ACC112 (cell line): ENCODE results near the gene FAM180B.
"Not testable (repeated sequence)": the region's sequence is repeated elsewhere in the genome, so short reads cannot be mapped to it uniquely, and the experiment has no call there.

ENCODE experiments used
- H2AFZ ChIP-seq: fragments of 200-600 bp; sonication (generic); one replicate; pipeline ENCODE4 v1.6.0; 2017; ENCODE audit warnings: antibody characterized with exemption, low read length; ENCODE audit not compliant: unreplicated experiment
- H3K27ac ChIP-seq: fragments of 200-600 bp; sonication (generic); 2 replicates; pipeline ENCODE4 v1.5.1; 2014; ENCODE audit warnings: low read depth, mild to moderate bottlenecking, antibody characterized with exemption, low read length, moderate library complexity
- H3K27me3 ChIP-seq: fragments of 200-600 bp; sonication (generic); 2 replicates; pipeline ENCODE4 v1.6.1; 2014; ENCODE audit warnings: mild to moderate bottlenecking, antibody characterized with exemption, low read length, moderate library complexity, mixed read lengths; ENCODE audit not compliant: insufficient read depth
- H3K36me3 ChIP-seq: fragments of 200-600 bp; sonication (generic); 2 replicates; pipeline ENCODE4 v1.6.1; 2016; ENCODE audit warnings: mild to moderate bottlenecking, antibody characterized with exemption, low read length, moderate library complexity, mixed read lengths; ENCODE audit not compliant: insufficient read depth
- H3K4me1 ChIP-seq: fragments of 200-600 bp; sonication (generic); one replicate; pipeline ENCODE4 v1.6.1; 2016; ENCODE audit warnings: low read length, mixed read lengths; ENCODE audit not compliant: insufficient read depth, unreplicated experiment, control insufficient read depth
- H3K4me3 ChIP-seq: fragments of 200-600 bp; sonication (generic); 2 replicates; pipeline ENCODE4 v1.5.1; 2014; ENCODE audit warnings: mild to moderate bottlenecking, low read depth, low read length
- H3K79me2 ChIP-seq: fragments of 200-600 bp; sonication (generic); one replicate; pipeline ENCODE4 v1.6.0; 2016; ENCODE audit warnings: low read length; ENCODE audit not compliant: control insufficient read depth, unreplicated experiment, insufficient read depth

Gene FAM180B

GRCh38 chr11:47586098-47586855 is at the start of gene FAM180B:
FAM180B (plus strand) TSS chr11:47586678; CDS start chr11:47586769, 91 bp downstream.
- Histone ChIP-seq H3K4me3 (no peak within 1 kb of the TSS), H3K79me2 (peaks cover 6% of the 10 kb centered on the region), H3K27me3 (no peaks in the 10 kb centered on the region), H3K36me3 (peaks cover 7% of the 10 kb centered on the region; the same call in 1 of the 2 replicates), H2AFZ (no peak within 1 kb of the TSS), H3K4me1 (no peaks in the 10 kb centered on the region), H3K27ac (no peak within 1 kb of the TSS)

DNA sequence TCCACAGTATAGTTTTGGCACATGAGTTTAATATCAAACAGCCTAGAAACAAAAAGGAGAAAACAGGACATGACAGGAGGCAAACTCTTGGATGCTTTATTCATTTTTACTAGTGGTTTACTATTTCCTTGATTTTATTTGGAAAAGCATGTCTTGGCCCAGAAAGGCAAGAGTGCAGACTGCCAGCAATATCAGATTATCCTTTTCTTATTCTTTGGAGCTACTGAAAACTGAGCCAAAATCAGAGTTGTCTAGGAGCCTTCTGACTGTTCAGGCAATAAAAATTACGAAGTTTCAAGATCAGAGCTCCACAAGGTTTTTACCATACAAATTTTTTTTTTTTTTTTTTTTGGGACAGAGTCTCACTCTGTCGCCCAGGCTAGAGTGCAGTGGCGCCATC is 49.6 kb upstream of the FAM180B start:
- Histone ChIP-seq H3K27ac (no peak overlapping the region), H3K4me3 (no peak overlapping the region), H3K27me3 (no peaks in the 10 kb centered on the region), H3K79me2 (peaks cover 87% of the 10 kb centered on the region), H3K4me1 (peaks cover 55% of the 10 kb centered on the region), H2AFZ (no peak overlapping the region), H3K36me3 (no peaks in the 10 kb centered on the region)

DNA sequence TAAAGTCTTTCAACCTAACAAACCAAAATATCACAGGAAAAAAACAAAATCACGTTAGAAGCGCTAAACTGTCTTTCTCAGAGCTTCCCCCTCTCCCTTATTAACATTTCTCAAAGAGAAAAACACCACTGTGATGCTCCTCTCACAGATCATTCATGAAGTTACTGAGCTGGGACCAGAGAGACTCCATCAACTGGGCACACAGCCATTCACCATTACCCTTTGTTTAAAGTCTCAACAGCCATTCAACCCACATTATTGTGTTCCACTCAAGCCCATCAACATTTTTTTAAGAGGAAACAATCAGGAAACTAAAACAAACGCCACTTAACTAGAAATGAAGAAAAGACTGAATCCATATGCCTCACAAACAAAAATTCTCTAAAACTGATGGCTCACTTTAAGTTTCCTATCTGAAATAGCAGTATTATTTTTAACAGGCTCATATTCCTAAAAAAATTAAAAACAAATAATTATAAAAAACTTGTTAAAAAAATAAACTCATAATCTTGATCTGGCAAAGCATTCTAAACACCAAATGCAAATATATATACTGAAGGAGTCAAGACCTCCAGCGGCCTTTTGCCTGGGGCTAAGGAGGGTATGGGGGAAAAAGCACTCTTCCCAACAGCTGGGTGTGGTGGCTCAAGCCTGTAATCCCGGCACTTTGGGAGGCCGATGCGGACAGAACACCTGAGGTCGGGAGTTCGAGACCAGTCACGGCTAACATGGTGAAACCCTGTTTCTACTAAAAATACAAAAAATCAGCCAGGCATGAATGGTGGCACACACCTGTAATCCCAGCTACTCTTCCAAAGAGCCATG is 47.5 kb upstream of the FAM180B start:
- Histone ChIP-seq H3K27ac (peak overlapping the region; percentile 52), H3K4me1 (peaks cover 40% of the 10 kb centered on the region)

DNA sequence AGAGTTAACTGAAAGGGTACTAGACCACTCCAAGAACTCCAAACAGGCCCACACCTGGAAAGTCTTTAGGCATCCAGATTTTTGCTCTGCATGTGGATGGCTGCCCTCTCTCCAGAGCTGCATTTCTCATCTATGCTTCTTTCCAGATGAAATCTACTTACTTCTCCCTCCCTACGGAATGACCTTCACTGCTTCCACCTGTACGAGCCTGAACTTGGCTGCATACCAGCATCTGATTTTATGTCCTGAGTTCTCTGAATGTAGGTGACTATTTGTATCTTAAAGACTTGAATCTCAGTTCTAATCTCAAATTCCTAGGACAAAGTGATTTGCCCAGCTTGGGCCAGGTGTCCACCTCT is 46.8 kb upstream of the FAM180B start:
- H3K79me2 ChIP-seq, result peaks cover 88% of the 10 kb centered on the region
- H2AFZ ChIP-seq, result no peak overlapping the region
- H3K4me3 ChIP-seq, result peak overlapping the region; percentile 51
- H3K36me3 ChIP-seq, result no peaks in the 10 kb centered on the region
- peaks cover 36% of the 10 kb centered on the region for H3K4me1 ChIP-seq
- H3K27me3 ChIP-seq, result no peaks in the 10 kb centered on the region
- H3K27ac ChIP-seq, result peak overlapping the region; percentile 52

More for the DNA sequence above, 47.5 kb upstream of the FAM180B start:
- Histone ChIP-seq H2AFZ (no peak overlapping the region), H3K79me2 (peaks cover 88% of the 10 kb centered on the region), H3K36me3 (no peaks in the 10 kb centered on the region), H3K4me3 (0 out of 2 replicates have a peak overlapping the region, but pooled peaks have one; percentile 51), H3K27me3 (no peaks in the 10 kb centered on the region)

GRCh38 chr11:47541070-47541469 is 45.4 kb upstream of the FAM180B start:
- H3K27ac ChIP-seq, result peak overlapping the region; percentile 56; the same call in 1 of the 2 replicates
- no peak overlapping the region for H3K4me3 ChIP-seq
- H3K4me1 ChIP-seq, result peaks cover 32% of the 10 kb centered on the region
- no peak overlapping the region for H2AFZ ChIP-seq
- H3K79me2 ChIP-seq, result peaks cover 86% of the 10 kb centered on the region
- H3K36me3 ChIP-seq, result no peaks in the 10 kb centered on the region
- no peaks in the 10 kb centered on the region for H3K27me3 ChIP-seq

GRCh38 chr11:47545298-47545697 is 41.2 kb upstream of the FAM180B start:
- Histone ChIP-seq H3K27me3 (no peaks in the 10 kb centered on the region), H2AFZ (no peak overlapping the region), H3K79me2 (peaks cover 87% of the 10 kb centered on the region), H3K36me3 (no peaks in the 10 kb centered on the region), H3K4me3 (no peak overlapping the region), H3K27ac (no peak overlapping the region), H3K4me1 (peaks cover 38% of the 10 kb centered on the region)

- not testable (repeated sequence) for H3K4me3 ChIP-seq, H3K36me3 ChIP-seq, H3K27ac ChIP-seq, H2AFZ ChIP-seq, H3K27me3 ChIP-seq
- Histone ChIP-seq H3K4me1 (peaks cover 38% of the 10 kb centered on the region), H3K79me2 (peaks cover 93% of the 10 kb centered on the region)
These were observed 40.2 kb upstream of the FAM180B start for GRCh38 chr11:47546274-47546673.

DNA sequence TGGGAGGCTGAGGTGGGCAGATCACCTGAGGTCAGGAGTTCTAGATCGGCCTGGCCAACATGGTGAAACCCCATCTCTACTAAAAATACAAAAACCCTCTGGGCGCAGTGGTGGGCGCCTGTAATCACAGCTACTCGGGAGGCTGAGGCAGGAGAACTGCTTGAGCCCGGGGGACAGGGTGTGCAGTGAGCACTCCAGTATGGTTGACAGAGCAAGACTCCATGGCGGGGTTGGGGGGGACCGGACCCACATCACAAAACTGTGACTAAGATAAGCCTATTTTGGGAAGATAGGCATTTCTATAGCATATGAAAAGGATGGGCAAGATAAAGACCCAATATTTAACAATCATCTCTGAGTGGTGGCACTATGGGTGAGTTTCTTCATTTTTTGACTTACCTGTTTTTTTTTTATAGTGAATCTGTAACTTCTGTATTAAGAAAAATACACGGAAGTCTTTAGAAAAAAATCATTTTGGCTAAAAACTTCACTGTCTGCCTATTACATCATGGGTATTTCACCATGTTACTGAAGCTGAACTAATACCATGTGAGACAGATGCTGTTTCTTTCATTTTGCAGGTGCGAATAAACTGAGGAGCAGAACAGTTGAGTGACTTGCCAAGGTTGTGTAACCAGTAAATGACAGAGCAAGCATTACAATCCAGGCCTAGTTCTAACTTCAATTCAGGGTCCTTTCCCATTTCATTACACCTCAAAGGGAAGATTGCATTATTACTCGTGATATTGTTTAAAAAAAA is 36.0 kb upstream of the FAM180B start:
- peak overlapping the region; percentile 97 for H3K4me3 ChIP-seq
- H3K27ac ChIP-seq, result no peak overlapping the region
- H3K79me2 ChIP-seq, result peaks cover 70% of the 10 kb centered on the region
- peaks cover 39% of the 10 kb centered on the region for H3K4me1 ChIP-seq
- H2AFZ ChIP-seq, result no peak overlapping the region
- no peaks in the 10 kb centered on the region for H3K36me3 ChIP-seq
- H3K27me3 ChIP-seq, result no peaks in the 10 kb centered on the region

DNA sequence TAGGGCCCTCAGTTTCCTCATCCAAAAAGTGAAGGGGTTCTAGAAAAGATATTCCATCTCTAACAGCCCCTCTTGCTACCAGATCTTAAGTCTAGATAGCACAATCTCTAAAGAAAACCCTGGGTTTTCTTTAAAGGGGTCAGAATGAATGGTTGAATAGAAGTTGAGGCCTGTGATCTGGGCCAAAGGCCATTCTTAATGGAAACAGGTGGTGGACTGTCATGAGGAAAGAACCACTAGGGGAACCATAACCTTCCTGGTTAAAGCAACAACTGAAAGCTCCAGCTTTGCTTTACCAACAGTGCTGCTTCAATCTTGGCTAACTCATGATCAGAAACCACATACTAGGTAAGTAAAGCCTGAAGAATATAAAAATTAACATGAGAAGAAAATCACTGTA is 35.4 kb upstream of the FAM180B start:
- H3K36me3 ChIP-seq, result no peaks in the 10 kb centered on the region
- peaks cover 39% of the 10 kb centered on the region for H3K4me1 ChIP-seq
- H3K27me3 ChIP-seq, result no peaks in the 10 kb centered on the region
- H3K4me3 ChIP-seq, result peak overlapping the region; percentile 97
- peaks cover 67% of the 10 kb centered on the region for H3K79me2 ChIP-seq
- no peak overlapping the region for H3K27ac ChIP-seq
- no peak overlapping the region for H2AFZ ChIP-seq

DNA sequence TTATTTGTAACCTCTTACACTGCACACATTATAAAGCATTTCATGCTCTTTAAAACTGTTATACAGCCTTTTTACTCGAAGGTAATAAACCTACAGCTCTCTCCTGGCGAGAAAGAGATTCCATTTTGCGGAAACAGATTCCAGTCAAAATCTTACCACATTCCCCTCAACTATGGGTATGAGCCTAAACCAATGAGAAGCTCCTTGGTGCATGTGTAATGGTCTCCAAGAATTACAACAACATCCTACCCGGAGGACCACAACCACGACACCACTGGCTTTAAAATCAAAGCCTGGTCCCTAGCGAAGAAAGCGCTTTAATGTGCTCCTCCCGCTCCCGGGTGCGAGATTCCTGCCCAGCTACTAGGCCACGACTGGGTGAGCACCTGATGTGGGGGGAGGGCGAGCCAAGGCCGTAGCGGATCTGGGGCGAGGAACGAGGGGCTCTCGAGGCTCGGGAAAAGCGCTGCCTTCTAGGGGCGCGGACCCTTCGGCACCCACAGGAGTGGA is 34.4 kb upstream of the FAM180B start:
- Histone ChIP-seq H3K27ac (peak overlapping the region; percentile 76), H3K4me3 (peak overlapping the region; percentile 97), H3K27me3 (no peaks in the 10 kb centered on the region), H3K79me2 (peaks cover 57% of the 10 kb centered on the region), H2AFZ (no peak overlapping the region), H3K36me3 (no peaks in the 10 kb centered on the region), H3K4me1 (peaks cover 38% of the 10 kb centered on the region)
